ENCODE data around the gene REM2. TPM values are rescaled to one million over a fixed set of nuclear protein-coding genes. Genes with fewer than 3 reads are reported as not detected.

REM2 gene
- total RNA-seq, 1 experiment from 2014 or later, result 0.18 TPM

DNA sequence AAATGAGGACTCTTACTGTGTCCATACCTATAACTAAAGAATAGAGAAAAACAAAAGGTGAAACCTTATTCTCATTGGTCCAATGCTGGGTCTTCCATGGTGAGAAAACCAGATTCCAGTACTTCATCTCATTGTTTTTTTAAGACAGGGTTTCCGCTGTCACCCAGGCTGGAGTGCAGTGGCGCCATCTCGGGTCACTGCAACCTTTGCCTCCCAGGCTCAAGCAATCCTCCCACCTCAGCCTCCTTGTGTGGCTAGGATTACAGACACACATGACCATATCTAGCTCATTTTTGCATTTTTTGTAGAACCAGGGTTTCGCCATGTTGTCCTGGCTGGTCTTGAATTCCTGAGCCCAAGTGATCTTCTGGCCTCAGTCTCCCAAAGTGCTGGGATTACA lies 22.6 kb downstream of the REM2 start:
- in situ Hi-C loops (cut with HindIII; ENCODE audit: low pct_unique_long_range_greater_than_20kb, low sequenced_read_pairs) (no loop called here), intact Hi-C loops (cut with micrococcal nuclease; ENCODE audit: unreplicated experiment) (no loop called here)
- no peak overlapping the region for H3K27ac ChIP-seq (ENCODE audit: low read length)
- no peaks in the 10 kb centered on the region for H3K9me3 ChIP-seq (ENCODE audit: control insufficient read depth, insufficient read depth, low read depth, low read length)
- H3K4me3 ChIP-seq (ENCODE audit: low read depth in 2 of 2, low read length in 2 of 2), result no peak overlapping the region
- H3K4me1 ChIP-seq (ENCODE audit: control insufficient read depth, insufficient read depth, low read length), result no peaks in the 10 kb centered on the region
- ChIA-PET CTCF (no interaction called here), POLR2A (no interaction called here)
- ATAC-seq (no peak), DNase-seq (ENCODE audit: low read depth, low spot score) (no peak)
- BruUV-seq (replicated peaks), result no TSS peak
- no peak for TF ChIP-seq REST (IDR thresholded peaks at IDR 0.05; ENCODE audit: insufficient read depth in 1 of 2, low read depth in 2 of 2, low read length in 1 of 2)
- TF ChIP-seq POLR2AphosphoS5 (IDR thresholded peaks at IDR 0.05; ENCODE audit: low read depth, low read length), result no peak
- TF ChIP-seq SIN3A (IDR thresholded peaks at IDR 0.05; ENCODE audit: borderline replicate concordance, insufficient read depth, low read depth, low read length), result no peak
- TF ChIP-seq TCF7L2 (IDR thresholded peaks at IDR 0.05; ENCODE audit: low read depth, low read length), result no peak
- TF ChIP-seq, protein P1, sequence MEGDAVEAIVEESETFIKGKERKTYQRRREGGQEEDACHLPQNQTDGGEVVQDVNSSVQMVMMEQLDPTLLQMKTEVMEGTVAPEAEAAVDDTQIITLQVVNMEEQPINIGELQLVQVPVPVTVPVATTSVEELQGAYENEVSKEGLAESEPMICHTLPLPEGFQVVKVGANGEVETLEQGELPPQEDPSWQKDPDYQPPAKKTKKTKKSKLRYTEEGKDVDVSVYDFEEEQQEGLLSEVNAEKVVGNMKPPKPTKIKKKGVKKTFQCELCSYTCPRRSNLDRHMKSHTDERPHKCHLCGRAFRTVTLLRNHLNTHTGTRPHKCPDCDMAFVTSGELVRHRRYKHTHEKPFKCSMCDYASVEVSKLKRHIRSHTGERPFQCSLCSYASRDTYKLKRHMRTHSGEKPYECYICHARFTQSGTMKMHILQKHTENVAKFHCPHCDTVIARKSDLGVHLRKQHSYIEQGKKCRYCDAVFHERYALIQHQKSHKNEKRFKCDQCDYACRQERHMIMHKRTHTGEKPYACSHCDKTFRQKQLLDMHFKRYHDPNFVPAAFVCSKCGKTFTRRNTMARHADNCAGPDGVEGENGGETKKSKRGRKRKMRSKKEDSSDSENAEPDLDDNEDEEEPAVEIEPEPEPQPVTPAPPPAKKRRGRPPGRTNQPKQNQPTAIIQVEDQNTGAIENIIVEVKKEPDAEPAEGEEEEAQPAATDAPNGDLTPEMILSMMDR (IDR thresholded peaks at IDR 0.05), result no peak
- H3K27me3 ChIP-seq (ENCODE audit: control insufficient read depth, insufficient read depth, low read length), result no peaks in the 10 kb centered on the region
- H3K36me3 ChIP-seq (ENCODE audit: control insufficient read depth, insufficient read depth, low read length), result peaks cover 23% of the 10 kb centered on the region

DNA sequence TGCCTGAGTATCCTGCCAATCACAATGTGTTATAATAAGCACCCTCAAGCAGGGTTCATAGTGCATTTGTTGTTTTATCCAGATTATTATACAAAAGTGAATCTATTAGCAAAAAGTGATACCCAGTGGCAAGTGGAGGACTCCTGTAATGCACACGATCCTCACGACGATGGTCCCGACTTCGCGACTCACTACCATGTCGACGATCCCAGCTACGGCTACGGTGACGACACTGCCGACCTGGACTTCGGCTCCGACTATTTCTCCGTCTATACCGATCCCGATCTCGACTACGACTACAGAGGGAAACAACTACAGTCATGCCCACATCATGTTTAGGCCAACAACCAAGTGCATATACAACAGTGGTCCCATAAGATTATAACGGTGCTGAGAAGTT lies 23.1 kb downstream of the REM2 start:
- Histone ChIP-seq H3K9me3 (ENCODE audit: control insufficient read depth, insufficient read depth, low read depth, low read length) (no peaks in the 10 kb centered on the region), H3K27ac (ENCODE audit: low read length) (no peak overlapping the region), H3K27me3 (ENCODE audit: control insufficient read depth, insufficient read depth, low read length) (no peaks in the 10 kb centered on the region), H3K36me3 (ENCODE audit: control insufficient read depth, insufficient read depth, low read length) (peaks cover 22% of the 10 kb centered on the region), H3K4me3 (ENCODE audit: low read depth in 2 of 2, low read length in 2 of 2) (no peak overlapping the region), H3K4me1 (ENCODE audit: control insufficient read depth, insufficient read depth, low read length) (no peaks in the 10 kb centered on the region)
- ChIA-PET CTCF (no interaction called here), POLR2A (no interaction called here)
- DNase-seq (ENCODE audit: low read depth, low spot score), result no peak
- no peak for ATAC-seq
- in situ Hi-C loops (cut with HindIII; ENCODE audit: low pct_unique_long_range_greater_than_20kb, low sequenced_read_pairs) (no loop called here), intact Hi-C loops (cut with micrococcal nuclease; ENCODE audit: unreplicated experiment) (no loop called here)
- no peak for TF ChIP-seq REST (IDR thresholded peaks at IDR 0.05; ENCODE audit: insufficient read depth in 1 of 2, low read depth in 2 of 2, low read length in 1 of 2)
- BruUV-seq (replicated peaks), result no TSS peak
